Lower leg skin (tissue), 3 donors: ENCODE results near the gene MAP4K2.

ENCODE experiments used
- POLR2A ChIP-seq, 2 donors: fragments of 450-650 bp; IDR thresholded peaks; one replicate each; pipeline ENCODE4 v1.6.1; 2016 to 2017; ENCODE audit warnings: antibody characterized with exemption in 2 of 2, mild to moderate bottlenecking in 1 of 2, moderate library complexity in 1 of 2
- TF ChIP-seq, protein P1 (sequence below), 3 donors: fragments of 450-650 bp; IDR thresholded peaks; one replicate each; pipeline ENCODE4 v1.5.1; 2016; ENCODE audit warnings: antibody characterized with exemption in 3 of 3, mild to moderate bottlenecking in 3 of 3, moderate library complexity in 2 of 3

DNA sequence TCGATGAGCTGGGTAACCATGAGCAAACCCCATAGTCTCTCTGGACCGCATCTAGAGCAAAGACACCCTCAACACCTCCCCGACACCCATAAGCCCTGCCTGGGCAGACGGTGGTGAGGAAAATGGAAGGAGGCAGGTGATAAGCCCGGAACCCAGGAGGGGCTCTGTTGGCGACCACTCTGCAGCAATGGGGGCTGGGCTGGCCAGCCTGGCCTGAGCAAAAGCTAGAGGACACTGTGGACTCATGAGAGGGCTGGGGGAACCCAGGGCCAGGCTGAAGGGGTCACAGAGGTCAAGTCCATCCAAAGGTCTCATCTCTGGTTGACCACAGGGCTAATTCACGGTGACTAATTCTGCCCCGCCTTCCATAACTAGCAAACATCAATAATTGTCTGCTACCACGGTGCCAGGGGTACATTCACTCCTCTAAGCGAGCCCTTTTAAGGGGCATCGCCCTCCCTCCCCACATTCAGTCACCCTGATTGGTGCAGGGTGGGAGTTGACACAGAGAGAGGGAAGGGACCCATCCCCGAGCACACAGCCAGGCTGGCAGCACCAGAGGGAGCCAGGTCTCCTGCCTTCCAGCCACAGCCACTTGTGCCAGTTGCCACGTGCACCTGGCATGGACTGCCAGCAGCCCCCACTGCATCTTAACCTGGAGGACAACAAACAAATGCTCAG lies 47.2 kb downstream of the MAP4K2 start:
- TF ChIP-seq, protein P1, sequence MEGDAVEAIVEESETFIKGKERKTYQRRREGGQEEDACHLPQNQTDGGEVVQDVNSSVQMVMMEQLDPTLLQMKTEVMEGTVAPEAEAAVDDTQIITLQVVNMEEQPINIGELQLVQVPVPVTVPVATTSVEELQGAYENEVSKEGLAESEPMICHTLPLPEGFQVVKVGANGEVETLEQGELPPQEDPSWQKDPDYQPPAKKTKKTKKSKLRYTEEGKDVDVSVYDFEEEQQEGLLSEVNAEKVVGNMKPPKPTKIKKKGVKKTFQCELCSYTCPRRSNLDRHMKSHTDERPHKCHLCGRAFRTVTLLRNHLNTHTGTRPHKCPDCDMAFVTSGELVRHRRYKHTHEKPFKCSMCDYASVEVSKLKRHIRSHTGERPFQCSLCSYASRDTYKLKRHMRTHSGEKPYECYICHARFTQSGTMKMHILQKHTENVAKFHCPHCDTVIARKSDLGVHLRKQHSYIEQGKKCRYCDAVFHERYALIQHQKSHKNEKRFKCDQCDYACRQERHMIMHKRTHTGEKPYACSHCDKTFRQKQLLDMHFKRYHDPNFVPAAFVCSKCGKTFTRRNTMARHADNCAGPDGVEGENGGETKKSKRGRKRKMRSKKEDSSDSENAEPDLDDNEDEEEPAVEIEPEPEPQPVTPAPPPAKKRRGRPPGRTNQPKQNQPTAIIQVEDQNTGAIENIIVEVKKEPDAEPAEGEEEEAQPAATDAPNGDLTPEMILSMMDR (IDR thresholded peaks at IDR 0.05): no peak
- no peak for TF ChIP-seq POLR2A (IDR thresholded peaks at IDR 0.05)
